Stromal cell of bone marrow (primary cell): ENCODE results near the gene PIGP.
A peak's percentile ranks its signal among the peaks of the same experiment; 100 is the strongest.
"Not testable (repeated sequence)": the region's sequence is repeated elsewhere in the genome, so short reads cannot be mapped to it uniquely, and the experiment has no call there.

Experiments used
- DNase-seq: peaks from one replicate; pipeline ENCODE4 v3.0.0-alpha.2; 2012; ENCODE audit warnings: low read depth

PIGP gene

GRCh38 chr21:37044643-37045042 is 28.2 kb downstream of the PIGP start:
- DNase-seq, result no peak

- no peak for DNase-seq
These were observed 29.1 kb downstream of the PIGP start for GRCh38 chr21:37043818-37044217.

GRCh38 chr21:37041706-37042271 is 31.1 kb downstream of the PIGP start:
- no peak for DNase-seq

GRCh38 chr21:37040212-37040611 is 32.7 kb downstream of the PIGP start:
- no peak for DNase-seq

- DNase-seq, result no peak
These were observed 33.3 kb downstream of the PIGP start for GRCh38 chr21:37039411-37040075.

- DNase-seq, result no peak
These were observed 36.7 kb downstream of the PIGP start for GRCh38 chr21:37036177-37036576.

GRCh38 chr21:37034394-37034793 is 38.5 kb downstream of the PIGP start:
- not testable (repeated sequence) for DNase-seq

GRCh38 chr21:37032877-37033471 is 39.9 kb downstream of the PIGP start:
- peak; percentile 52 for DNase-seq

GRCh38 chr21:37032293-37032692 is 40.6 kb downstream of the PIGP start:
- no peak for DNase-seq

GRCh38 chr21:37030864-37031263 is 42.0 kb downstream of the PIGP start:
- no peak for DNase-seq

- DNase-seq, result peak; percentile 41
These were observed 44.3 kb downstream of the PIGP start for GRCh38 chr21:37028570-37028969.

- DNase-seq, result no peak
These were observed 46.4 kb downstream of the PIGP start for GRCh38 chr21:37026499-37026898.

GRCh38 chr21:37017951-37018679 is 54.8 kb downstream of the PIGP start:
- no peak for DNase-seq
